Measurements from ENCODE around the gene CHAC1. TPM values are rescaled to one million over a fixed set of nuclear protein-coding genes. Genes with fewer than 3 reads are reported as not detected.

CHAC1 gene
- total and polyA plus RNA-seq, 2 of the 13 experiments (the other 11 are each of a cell fraction or from before 2014, with no cell fraction given) = 0.44 TPM; not detected in 1

DNA sequence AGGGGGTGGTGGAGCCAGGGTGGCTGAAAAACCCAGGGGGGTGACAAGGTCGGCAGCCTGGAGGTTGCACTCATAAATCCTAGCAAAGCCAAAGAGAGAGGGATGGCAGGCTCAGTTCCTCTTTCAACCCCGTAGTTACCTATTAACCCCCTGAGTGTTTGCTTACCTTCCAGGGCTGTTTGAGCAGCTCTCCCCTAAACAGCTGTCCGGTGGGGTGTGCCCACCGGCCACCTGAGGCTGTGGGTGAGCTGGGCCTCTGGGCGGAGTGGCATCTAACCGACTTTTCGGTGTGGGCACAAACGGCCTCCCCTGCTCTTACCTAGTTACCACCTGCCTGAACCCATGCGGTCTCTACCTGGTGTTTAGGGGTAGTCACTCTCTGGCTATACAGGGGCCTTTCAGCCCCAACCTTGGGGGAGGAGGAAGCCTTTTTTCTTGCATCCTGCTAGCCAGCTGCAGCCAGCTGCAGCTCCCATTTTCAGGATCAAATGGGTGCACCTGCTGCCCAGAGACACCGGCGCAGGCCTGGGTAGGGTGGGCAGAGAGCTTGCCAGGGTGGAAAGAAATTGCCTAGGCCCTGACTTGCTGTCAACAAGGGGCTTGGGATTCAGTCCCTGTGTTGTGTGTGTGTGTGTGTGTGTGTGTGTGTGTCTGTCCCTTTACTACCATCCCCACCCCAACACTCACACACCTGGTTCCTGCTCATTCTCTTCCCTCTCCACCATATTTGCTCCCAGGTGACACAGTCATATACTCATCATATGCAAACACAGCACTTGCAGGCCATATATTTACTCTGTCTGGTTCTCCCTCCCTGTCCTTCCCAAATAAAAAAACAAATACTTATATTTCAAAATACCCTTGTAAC, 20.4 kb upstream of the CHAC1 start (continued):
- TF ChIP-seq, protein P1, sequence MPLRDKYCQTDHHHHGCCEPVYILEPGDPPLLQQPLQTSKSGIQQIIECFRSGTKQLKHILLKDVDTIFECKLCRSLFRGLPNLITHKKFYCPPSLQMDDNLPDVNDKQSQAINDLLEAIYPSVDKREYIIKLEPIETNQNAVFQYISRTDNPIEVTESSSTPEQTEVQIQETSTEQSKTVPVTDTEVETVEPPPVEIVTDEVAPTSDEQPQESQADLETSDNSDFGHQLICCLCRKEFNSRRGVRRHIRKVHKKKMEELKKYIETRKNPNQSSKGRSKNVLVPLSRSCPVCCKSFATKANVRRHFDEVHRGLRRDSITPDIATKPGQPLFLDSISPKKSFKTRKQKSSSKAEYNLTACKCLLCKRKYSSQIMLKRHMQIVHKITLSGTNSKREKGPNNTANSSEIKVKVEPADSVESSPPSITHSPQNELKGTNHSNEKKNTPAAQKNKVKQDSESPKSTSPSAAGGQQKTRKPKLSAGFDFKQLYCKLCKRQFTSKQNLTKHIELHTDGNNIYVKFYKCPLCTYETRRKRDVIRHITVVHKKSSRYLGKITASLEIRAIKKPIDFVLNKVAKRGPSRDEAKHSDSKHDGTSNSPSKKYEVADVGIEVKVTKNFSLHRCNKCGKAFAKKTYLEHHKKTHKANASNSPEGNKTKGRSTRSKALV (CRISPR knock-in tag; IDR thresholded peaks at IDR 0.05) = peak; percentile 54; the same call in 1 of the 2 replicates
- TF ChIP-seq ZFP62 (CRISPR knock-in tag; IDR thresholded peaks at IDR 0.05) (no peak), BRCA1 (CRISPR knock-in tag; IDR thresholded peaks at IDR 0.05) (no peak), JUNB (CRISPR knock-in tag; IDR thresholded peaks at IDR 0.05; ENCODE audit: borderline replicate concordance) (no peak)

DNA sequence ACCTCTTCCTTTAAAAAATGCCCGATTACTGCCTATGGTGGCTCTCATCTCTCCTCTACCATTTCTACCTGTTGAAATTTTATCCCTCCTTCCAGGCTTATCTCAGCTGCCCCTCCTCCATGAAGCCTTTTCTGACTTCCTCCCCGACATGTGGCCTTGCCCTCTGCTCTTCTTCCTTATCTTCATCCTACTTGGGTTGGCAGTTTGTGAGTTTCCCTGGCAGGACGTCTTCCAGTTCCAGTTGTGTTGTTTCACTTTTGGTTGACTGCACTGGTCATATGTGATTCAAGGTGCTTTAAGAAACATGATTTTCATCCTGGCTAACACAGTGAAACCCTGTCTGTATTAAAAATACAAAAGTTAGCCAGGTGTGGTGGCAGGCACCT, 19.8 kb upstream of the CHAC1 start:
- H3K36me3 ChIP-seq (replicated peaks in 1 of 2; ENCODE audit: control insufficient read depth in 1 of 2, insufficient read depth in 2 of 2, low read length in 2 of 2) = no peaks in the 10 kb centered on the region
- ATAC-seq = no peak
- 3% methylated on average over 3 of the region's 3 CpGs for WGBS (ENCODE audit: low lambda C conversion rate)
- BruUV-seq (replicated peaks) = no TSS peak
- peaks cover 9 to 31% of the 10 kb centered on the region in 2 experiments for H3K27me3 ChIP-seq (ENCODE audit: control insufficient read depth in 1 of 2, insufficient read depth in 2 of 2, low read length in 2 of 2)
- POLR2A ChIA-PET = interaction anchor here (1.3 to 1.9 kb wide), 2 partner anchors 8 to 24 kb away, joined by 3 to 7 read pairs; no protein-coding TSS in a partner anchor
- no peak overlapping the region for H2AFZ ChIP-seq (ENCODE audit: low read length)
- no peaks in the 10 kb centered on the region for H3K79me2 ChIP-seq (ENCODE audit: insufficient read depth, low read length)
- intact Hi-C loops (cut with micrococcal nuclease; ENCODE audit: unreplicated experiment) (no loop called here), in situ Hi-C loops (cut with HindIII; ENCODE audit: extremely low pct_ligation_motif_present, low pct_unique_long_range_greater_than_20kb) (no loop called here)
- no peak for DNase-seq (ENCODE audit: low spot score)
- no peak for FAIRE-seq
- H3K9me3 ChIP-seq (ENCODE audit: low read length) = no peaks in the 10 kb centered on the region
- no peak overlapping the region for H3K27ac ChIP-seq (ENCODE audit: extremely low read length, insufficient read depth, low read length)
- H3K9ac ChIP-seq (ENCODE audit: insufficient read depth, low read depth, low read length) = no peak overlapping the region
- peak overlapping the region in 1 of 3 experiments; percentile 70; a peak in 1 of 6 replicates for H3K4me3 ChIP-seq (replicated peaks in 1 of 3; ENCODE audit: insufficient read depth in 1 of 3, low read depth in 2 of 3, low read length in 3 of 3)
- CTCF ChIA-PET (ENCODE audit: low intra/inter-chr PET ratio, low total read pairs) = no interaction called here
- H3K4me1 ChIP-seq (ENCODE audit: insufficient read depth, low read length) = peaks cover 94% of the 10 kb centered on the region
- H3K4me2 ChIP-seq (ENCODE audit: low read depth, low read length) = peak overlapping the region; percentile 96
- no peaks in the 10 kb centered on the region for H4K20me1 ChIP-seq (ENCODE audit: insufficient read depth, low read length)
- TF ChIP-seq, protein P2, sequence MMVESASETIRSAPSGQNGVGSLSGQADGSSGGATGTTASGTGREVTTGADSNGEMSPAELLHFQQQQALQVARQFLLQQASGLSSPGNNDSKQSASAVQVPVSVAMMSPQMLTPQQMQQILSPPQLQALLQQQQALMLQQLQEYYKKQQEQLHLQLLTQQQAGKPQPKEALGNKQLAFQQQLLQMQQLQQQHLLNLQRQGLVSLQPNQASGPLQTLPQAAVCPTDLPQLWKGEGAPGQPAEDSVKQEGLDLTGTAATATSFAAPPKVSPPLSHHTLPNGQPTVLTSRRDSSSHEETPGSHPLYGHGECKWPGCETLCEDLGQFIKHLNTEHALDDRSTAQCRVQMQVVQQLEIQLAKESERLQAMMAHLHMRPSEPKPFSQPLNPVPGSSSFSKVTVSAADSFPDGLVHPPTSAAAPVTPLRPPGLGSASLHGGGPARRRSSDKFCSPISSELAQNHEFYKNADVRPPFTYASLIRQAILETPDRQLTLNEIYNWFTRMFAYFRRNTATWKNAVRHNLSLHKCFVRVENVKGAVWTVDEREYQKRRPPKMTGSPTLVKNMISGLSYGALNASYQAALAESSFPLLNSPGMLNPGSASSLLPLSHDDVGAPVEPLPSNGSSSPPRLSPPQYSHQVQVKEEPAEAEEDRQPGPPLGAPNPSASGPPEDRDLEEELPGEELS (CRISPR knock-in tag; IDR thresholded peaks at IDR 0.05) = peak; percentile 7; the same call in 1 of the 2 replicates
- TF ChIP-seq ZNF20 (CRISPR knock-in tag; IDR thresholded peaks at IDR 0.05) (no peak), THAP11 (CRISPR knock-in tag; IDR thresholded peaks at IDR 0.05) (no peak)
- TF ChIP-seq, protein P3, sequence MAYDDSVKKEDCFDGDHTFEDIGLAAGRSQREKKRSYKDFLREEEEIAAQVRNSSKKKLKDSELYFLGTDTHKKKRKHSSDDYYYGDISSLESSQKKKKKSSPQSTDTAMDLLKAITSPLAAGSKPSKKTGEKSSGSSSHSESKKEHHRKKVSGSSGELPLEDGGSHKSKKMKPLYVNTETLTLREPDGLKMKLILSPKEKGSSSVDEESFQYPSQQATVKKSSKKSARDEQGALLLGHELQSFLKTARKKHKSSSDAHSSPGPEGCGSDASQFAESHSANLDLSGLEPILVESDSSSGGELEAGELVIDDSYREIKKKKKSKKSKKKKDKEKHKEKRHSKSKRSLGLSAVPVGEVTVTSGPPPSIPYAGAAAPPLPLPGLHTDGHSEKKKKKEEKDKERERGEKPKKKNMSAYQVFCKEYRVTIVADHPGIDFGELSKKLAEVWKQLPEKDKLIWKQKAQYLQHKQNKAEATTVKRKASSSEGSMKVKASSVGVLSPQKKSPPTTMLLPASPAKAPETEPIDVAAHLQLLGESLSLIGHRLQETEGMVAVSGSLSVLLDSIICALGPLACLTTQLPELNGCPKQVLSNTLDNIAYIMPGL (CRISPR knock-in tag; IDR thresholded peaks at IDR 0.05; ENCODE audit: borderline replicate concordance in 1 of 2, low read depth in 1 of 2) = 0 out of 4 replicates have a peak, but pooled peaks of 1 of the 2 experiments have one; percentile 4
